ENCODE results near the gene CLDN15. TPM values are rescaled to one million over a fixed set of nuclear protein-coding genes. Genes with fewer than 3 reads are reported as not detected.
A peak's percentile ranks its signal among the peaks of the same experiment; 100 is the strongest.

CLDN15 gene
- polyA plus RNA-seq, 1 donor (not counting 4 experiments of a cell fraction or from before 2014, with no cell fraction given), result 2.4 TPM

DNA sequence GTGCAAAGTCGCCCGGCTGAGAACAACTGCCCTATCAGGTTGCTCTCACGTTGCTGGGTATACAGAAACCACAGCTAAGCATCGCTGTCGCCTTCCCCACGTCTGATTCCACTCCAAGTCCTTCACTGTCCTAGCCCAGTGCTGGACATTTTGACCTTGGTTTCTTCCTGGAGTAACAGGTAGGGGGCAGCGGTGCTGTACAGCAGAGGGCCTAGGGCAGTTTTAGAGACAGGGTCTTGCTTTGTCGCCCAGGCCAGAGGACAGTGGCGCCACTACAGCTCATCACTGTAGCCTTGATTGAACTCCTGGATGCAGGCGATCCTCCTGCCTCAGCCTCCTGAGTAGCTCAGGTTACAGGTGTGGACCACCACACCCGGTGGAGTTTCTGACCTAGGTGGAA is 2.6 kb downstream of the CLDN15 start:
- Histone ChIP-seq H3K79me2 (ENCODE audit: control insufficient read depth, insufficient read depth, low read length) (no peaks in the 10 kb centered on the region), H3K36me3 (ENCODE audit: control insufficient read depth in 2 of 2, extremely low read depth in 1 of 2, insufficient read depth in 2 of 2, low read length in 2 of 2) (peaks cover 4 to 17% of the 10 kb centered on the region in 2 experiments), H3K9ac (ENCODE audit: control insufficient read depth, extremely low read depth, insufficient read depth, low read length) (no peak overlapping the region), H3K27ac (ENCODE audit: control insufficient read depth, insufficient read depth, low read length) (no peak overlapping the region), H3K4me1 (ENCODE audit: control insufficient read depth, extremely low read depth, insufficient read depth, low read length) (peaks cover 8% of the 10 kb centered on the region), H3K4me2 (ENCODE audit: control insufficient read depth, extremely low read depth, insufficient read depth, low read depth, low read length) (no peak overlapping the region), H4K20me1 (ENCODE audit: control insufficient read depth, extremely low read depth, insufficient read depth, low read length) (no peaks in the 10 kb centered on the region), H2AFZ (ENCODE audit: control insufficient read depth, low read length) (no peak overlapping the region), H3K9me1 (ENCODE audit: control insufficient read depth, extremely low read depth, insufficient read depth, low read length) (no peaks in the 10 kb centered on the region), H3K27me3 (ENCODE audit: control insufficient read depth, extremely low read depth, insufficient read depth, low read length) (no peaks in the 10 kb centered on the region), H3K4me3 (ENCODE audit: control insufficient read depth in 2 of 3, extremely low read depth in 1 of 3, insufficient read depth in 2 of 3, low read depth in 1 of 3, low read length in 3 of 3) (no peak overlapping the region), H3K9me3 (ENCODE audit: control insufficient read depth, low read depth, low read length) (no peaks in the 10 kb centered on the region)
- dilution Hi-C loops (cut with MboI; ENCODE audit: extremely low pct_ligation_motif_present, low sequenced_read_pairs), result no loop called here
- no peak for DNase-seq (ENCODE audit: low read depth, low spot score)
- FAIRE-seq, result no peak
- no peak for TF ChIP-seq EZH2 (IDR thresholded peaks at IDR 0.05; ENCODE audit: low read length)
- TF ChIP-seq, protein P1, sequence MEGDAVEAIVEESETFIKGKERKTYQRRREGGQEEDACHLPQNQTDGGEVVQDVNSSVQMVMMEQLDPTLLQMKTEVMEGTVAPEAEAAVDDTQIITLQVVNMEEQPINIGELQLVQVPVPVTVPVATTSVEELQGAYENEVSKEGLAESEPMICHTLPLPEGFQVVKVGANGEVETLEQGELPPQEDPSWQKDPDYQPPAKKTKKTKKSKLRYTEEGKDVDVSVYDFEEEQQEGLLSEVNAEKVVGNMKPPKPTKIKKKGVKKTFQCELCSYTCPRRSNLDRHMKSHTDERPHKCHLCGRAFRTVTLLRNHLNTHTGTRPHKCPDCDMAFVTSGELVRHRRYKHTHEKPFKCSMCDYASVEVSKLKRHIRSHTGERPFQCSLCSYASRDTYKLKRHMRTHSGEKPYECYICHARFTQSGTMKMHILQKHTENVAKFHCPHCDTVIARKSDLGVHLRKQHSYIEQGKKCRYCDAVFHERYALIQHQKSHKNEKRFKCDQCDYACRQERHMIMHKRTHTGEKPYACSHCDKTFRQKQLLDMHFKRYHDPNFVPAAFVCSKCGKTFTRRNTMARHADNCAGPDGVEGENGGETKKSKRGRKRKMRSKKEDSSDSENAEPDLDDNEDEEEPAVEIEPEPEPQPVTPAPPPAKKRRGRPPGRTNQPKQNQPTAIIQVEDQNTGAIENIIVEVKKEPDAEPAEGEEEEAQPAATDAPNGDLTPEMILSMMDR (optimal IDR thresholded peaks at IDR 0.05 in 1 of 3, IDR thresholded peaks at IDR 0.05 in 1 of 3, conservative IDR thresholded peaks at IDR 0.05 in 1 of 3; ENCODE audit: extremely low read depth in 1 of 3, insufficient read depth in 2 of 3, low read length in 3 of 3), result peak; percentile 27 to 47 (median 31)

DNA sequence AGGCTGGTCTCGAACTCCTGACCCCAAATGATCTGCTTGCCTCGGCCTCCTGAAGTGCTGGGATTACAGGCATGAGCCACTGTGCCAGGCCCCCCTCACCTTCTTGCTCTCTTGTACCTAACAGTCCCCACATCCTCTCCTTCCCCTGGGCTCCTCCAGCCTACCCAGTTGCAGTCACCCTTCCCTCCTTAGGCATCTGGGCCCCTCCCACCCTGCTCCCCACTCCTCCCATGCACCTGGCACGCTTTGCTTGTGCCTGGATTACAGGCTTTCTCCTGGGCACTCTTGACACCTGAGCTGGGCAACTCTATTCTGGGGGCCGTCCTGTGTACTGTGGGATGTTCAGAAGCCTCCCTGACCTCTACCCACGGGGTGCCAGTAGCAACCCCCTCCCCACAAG is 3.0 kb downstream of the CLDN15 start:
- no peak overlapping the region for H3K4me3 ChIP-seq (ENCODE audit: control insufficient read depth in 2 of 3, extremely low read depth in 1 of 3, insufficient read depth in 2 of 3, low read depth in 1 of 3, low read length in 3 of 3)
- no peak overlapping the region for H3K9ac ChIP-seq (ENCODE audit: control insufficient read depth, extremely low read depth, insufficient read depth, low read length)
- no peak overlapping the region for H3K4me2 ChIP-seq (ENCODE audit: control insufficient read depth, extremely low read depth, insufficient read depth, low read depth, low read length)
- H4K20me1 ChIP-seq (ENCODE audit: control insufficient read depth, extremely low read depth, insufficient read depth, low read length), result no peaks in the 10 kb centered on the region
- no peaks in the 10 kb centered on the region for H3K79me2 ChIP-seq (ENCODE audit: control insufficient read depth, insufficient read depth, low read length)
- H3K36me3 ChIP-seq (ENCODE audit: control insufficient read depth in 2 of 2, extremely low read depth in 1 of 2, insufficient read depth in 2 of 2, low read length in 2 of 2), result peaks cover 4 to 13% of the 10 kb centered on the region in 2 experiments
- H3K27me3 ChIP-seq (ENCODE audit: control insufficient read depth, extremely low read depth, insufficient read depth, low read length), result no peaks in the 10 kb centered on the region
- DNase-seq (ENCODE audit: low read depth, low spot score), result no peak
- no peak overlapping the region for H3K27ac ChIP-seq (ENCODE audit: control insufficient read depth, insufficient read depth, low read length)
- no peaks in the 10 kb centered on the region for H3K9me3 ChIP-seq (ENCODE audit: control insufficient read depth, low read depth, low read length)
- FAIRE-seq, result no peak
- no peak overlapping the region for H2AFZ ChIP-seq (ENCODE audit: control insufficient read depth, low read length)
- TF ChIP-seq EZH2 (IDR thresholded peaks at IDR 0.05; ENCODE audit: low read length), result no peak
- TF ChIP-seq, protein P1 (optimal IDR thresholded peaks at IDR 0.05 in 1 of 3, IDR thresholded peaks at IDR 0.05 in 1 of 3, conservative IDR thresholded peaks at IDR 0.05 in 1 of 3; ENCODE audit: extremely low read depth in 1 of 3, insufficient read depth in 2 of 3, low read length in 3 of 3), result no peak
- dilution Hi-C loops (cut with MboI; ENCODE audit: extremely low pct_ligation_motif_present, low sequenced_read_pairs), result no loop called here
- H3K9me1 ChIP-seq (ENCODE audit: control insufficient read depth, extremely low read depth, insufficient read depth, low read length), result no peaks in the 10 kb centered on the region
- H3K4me1 ChIP-seq (ENCODE audit: control insufficient read depth, extremely low read depth, insufficient read depth, low read length), result peaks cover 8% of the 10 kb centered on the region

All from keratinocyte (primary cell).